ENCODE results near the gene POU2F3.

The POU2F3 gene

DNA sequence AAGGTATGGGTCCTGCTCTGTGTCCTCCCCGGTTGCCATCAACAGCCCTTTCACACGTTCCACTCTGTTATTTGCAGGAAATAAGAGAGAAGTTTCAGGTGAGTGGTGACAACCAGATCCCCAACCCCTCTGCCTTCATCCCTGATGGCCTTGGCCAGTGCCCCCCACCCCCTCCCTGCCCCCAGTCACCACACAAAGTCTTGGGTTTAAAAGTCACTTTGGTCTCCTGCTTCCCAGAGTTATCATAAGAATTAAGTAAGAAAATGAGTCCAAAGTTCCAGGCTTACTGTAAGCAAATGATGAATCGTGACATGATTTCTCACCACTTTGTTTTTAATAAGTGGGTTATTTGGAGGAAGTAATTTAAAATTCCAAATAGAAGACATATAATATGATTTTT lies 38.3 kb upstream of the POU2F3 start:
- H3K9me3 ChIP-seq (ENCODE audit: low read length), result no peaks in the 10 kb centered on the region
- H3K9me2 ChIP-seq (ENCODE audit: low read depth, low read length), result no peaks in the 10 kb centered on the region
- H3K36me3 ChIP-seq (ENCODE audit: insufficient read depth, low read length), result no peaks in the 10 kb centered on the region
- TF ChIP-seq EZH2 (IDR thresholded peaks at IDR 0.05; ENCODE audit: borderline replicate concordance, low read length), result no peak
- TF ChIP-seq, protein P1, sequence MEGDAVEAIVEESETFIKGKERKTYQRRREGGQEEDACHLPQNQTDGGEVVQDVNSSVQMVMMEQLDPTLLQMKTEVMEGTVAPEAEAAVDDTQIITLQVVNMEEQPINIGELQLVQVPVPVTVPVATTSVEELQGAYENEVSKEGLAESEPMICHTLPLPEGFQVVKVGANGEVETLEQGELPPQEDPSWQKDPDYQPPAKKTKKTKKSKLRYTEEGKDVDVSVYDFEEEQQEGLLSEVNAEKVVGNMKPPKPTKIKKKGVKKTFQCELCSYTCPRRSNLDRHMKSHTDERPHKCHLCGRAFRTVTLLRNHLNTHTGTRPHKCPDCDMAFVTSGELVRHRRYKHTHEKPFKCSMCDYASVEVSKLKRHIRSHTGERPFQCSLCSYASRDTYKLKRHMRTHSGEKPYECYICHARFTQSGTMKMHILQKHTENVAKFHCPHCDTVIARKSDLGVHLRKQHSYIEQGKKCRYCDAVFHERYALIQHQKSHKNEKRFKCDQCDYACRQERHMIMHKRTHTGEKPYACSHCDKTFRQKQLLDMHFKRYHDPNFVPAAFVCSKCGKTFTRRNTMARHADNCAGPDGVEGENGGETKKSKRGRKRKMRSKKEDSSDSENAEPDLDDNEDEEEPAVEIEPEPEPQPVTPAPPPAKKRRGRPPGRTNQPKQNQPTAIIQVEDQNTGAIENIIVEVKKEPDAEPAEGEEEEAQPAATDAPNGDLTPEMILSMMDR (IDR thresholded peaks at IDR 0.05; ENCODE audit: low read length), result no peak
- no peaks in the 10 kb centered on the region for H3K79me2 ChIP-seq (ENCODE audit: insufficient read depth, low read length)
- H3F3A ChIP-seq (ENCODE audit: insufficient read depth, low read length), result no peaks in the 10 kb centered on the region
- H3K4me1 ChIP-seq (ENCODE audit: insufficient read depth, low read length, severe bottlenecking), result no peaks in the 10 kb centered on the region
- H2AFZ ChIP-seq (ENCODE audit: low read length), result no peak overlapping the region
- H3K9ac ChIP-seq (ENCODE audit: low read length), result no peak overlapping the region
- no peaks in the 10 kb centered on the region for H4K20me1 ChIP-seq (ENCODE audit: insufficient read depth, low read length)
- H3K4me3 ChIP-seq (ENCODE audit: low read depth, low read length, poor library complexity, severe bottlenecking), result no peak overlapping the region
- no peaks in the 10 kb centered on the region for H3K27me3 ChIP-seq (ENCODE audit: insufficient read depth, low read length)
- no peak overlapping the region for H3K27ac ChIP-seq (ENCODE audit: low read depth, low read length, poor library complexity, severe bottlenecking)
- no peak overlapping the region for H3K4me2 ChIP-seq (ENCODE audit: low read length)

DNA sequence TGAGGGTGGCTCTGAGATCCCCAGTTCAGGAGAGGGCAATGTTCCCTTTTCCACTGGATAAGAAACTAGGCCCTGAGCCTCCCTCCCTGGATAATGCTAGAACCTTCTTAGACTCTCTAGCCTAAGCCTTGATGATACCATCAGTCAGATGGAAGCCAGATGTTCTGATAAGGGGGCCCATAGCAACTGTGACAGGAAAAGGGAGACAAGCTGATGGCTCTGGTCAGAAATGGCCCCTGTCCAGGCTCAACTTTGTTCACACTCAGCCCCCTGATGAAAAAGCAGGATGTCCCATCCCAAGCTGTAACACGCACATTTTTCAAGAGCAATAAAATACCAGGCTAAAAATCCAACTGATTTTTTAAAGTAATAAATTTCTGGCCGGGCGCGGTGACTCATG lies 36.3 kb upstream of the POU2F3 start:
- Histone ChIP-seq H3K27me3 (ENCODE audit: insufficient read depth, low read length) (no peaks in the 10 kb centered on the region), H2AFZ (ENCODE audit: low read length) (no peak overlapping the region), H3K4me1 (ENCODE audit: insufficient read depth, low read length, severe bottlenecking) (no peaks in the 10 kb centered on the region), H3K9me3 (ENCODE audit: low read length) (no peaks in the 10 kb centered on the region), H3K4me2 (ENCODE audit: low read length) (no peak overlapping the region), H3K9ac (ENCODE audit: low read length) (no peak overlapping the region), H3K4me3 (ENCODE audit: low read depth, low read length, poor library complexity, severe bottlenecking) (no peak overlapping the region), H3K9me2 (ENCODE audit: low read depth, low read length) (no peaks in the 10 kb centered on the region), H3K27ac (ENCODE audit: low read depth, low read length, poor library complexity, severe bottlenecking) (no peak overlapping the region), H4K20me1 (ENCODE audit: insufficient read depth, low read length) (no peaks in the 10 kb centered on the region), H3F3A (ENCODE audit: insufficient read depth, low read length) (no peaks in the 10 kb centered on the region), H3K79me2 (ENCODE audit: insufficient read depth, low read length) (no peaks in the 10 kb centered on the region), H3K36me3 (ENCODE audit: insufficient read depth, low read length) (no peaks in the 10 kb centered on the region)
- TF ChIP-seq, protein P1 (IDR thresholded peaks at IDR 0.05; ENCODE audit: low read length), result no peak
- TF ChIP-seq EZH2 (IDR thresholded peaks at IDR 0.05; ENCODE audit: borderline replicate concordance, low read length), result no peak

DNA sequence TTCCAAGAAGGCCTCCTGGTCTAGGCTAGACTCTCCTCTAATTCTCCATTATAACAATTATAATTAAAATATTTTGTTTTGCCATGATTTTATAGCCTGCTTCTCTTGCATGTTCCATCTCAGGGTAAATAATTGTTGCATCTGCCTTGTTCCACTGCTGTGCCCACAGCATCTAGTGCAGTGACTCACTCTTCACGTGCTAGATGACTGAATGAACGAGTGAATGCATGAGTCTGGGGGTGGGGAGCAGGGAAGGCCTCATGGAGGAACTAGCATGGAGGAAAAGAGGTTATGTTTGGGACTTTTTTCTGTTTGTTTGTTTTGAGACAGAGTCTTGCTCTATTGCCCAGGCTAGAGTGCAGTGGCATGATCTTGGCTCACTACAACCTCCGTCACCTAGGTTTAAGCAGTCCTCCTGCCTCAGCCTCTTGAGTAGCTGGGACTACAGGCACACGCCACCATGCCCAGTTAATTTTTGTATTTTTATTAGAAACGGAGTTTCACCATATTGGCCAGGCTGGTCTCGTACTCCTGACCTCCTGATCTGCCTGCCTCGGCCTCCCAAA lies 34.3 kb upstream of the POU2F3 start:
- no peak overlapping the region for H3K4me2 ChIP-seq (ENCODE audit: low read length)
- no peaks in the 10 kb centered on the region for H3K4me1 ChIP-seq (ENCODE audit: insufficient read depth, low read length, severe bottlenecking)
- H3K27me3 ChIP-seq (ENCODE audit: insufficient read depth, low read length), result no peaks in the 10 kb centered on the region
- H3K79me2 ChIP-seq (ENCODE audit: insufficient read depth, low read length), result no peaks in the 10 kb centered on the region
- no peaks in the 10 kb centered on the region for H3K36me3 ChIP-seq (ENCODE audit: insufficient read depth, low read length)
- H2AFZ ChIP-seq (ENCODE audit: low read length), result no peak overlapping the region
- no peaks in the 10 kb centered on the region for H4K20me1 ChIP-seq (ENCODE audit: insufficient read depth, low read length)
- H3K27ac ChIP-seq (ENCODE audit: low read depth, low read length, poor library complexity, severe bottlenecking), result no peak overlapping the region
- H3K9me3 ChIP-seq (ENCODE audit: low read length), result no peaks in the 10 kb centered on the region
- TF ChIP-seq, protein P1 (IDR thresholded peaks at IDR 0.05; ENCODE audit: low read length), result no peak
- TF ChIP-seq EZH2 (IDR thresholded peaks at IDR 0.05; ENCODE audit: borderline replicate concordance, low read length), result no peak
- no peak overlapping the region for H3K9ac ChIP-seq (ENCODE audit: low read length)
- H3K9me2 ChIP-seq (ENCODE audit: low read depth, low read length), result no peaks in the 10 kb centered on the region
- H3K4me3 ChIP-seq (ENCODE audit: low read depth, low read length, poor library complexity, severe bottlenecking), result no peak overlapping the region
- no peaks in the 10 kb centered on the region for H3F3A ChIP-seq (ENCODE audit: insufficient read depth, low read length)

Data from OCI-LY1 (cell line).